Transverse colon (tissue), 4 donors: ENCODE results near the gene RGS4. TPM values are rescaled to one million over a fixed set of nuclear protein-coding genes. Genes with fewer than 3 reads are reported as not detected.

Experiments
- DNase-seq: peaks from one replicate; pipeline ENCODE4 v3.0.0-alpha.2; 2019
- H3K27ac ChIP-seq, 4 donors: fragments of 200-600 bp; sonication (generic); 2 replicates each; pipeline ENCODE4 v1.5.1; 2016 to 2018; ENCODE audit warnings: inconsistent platforms in 4 of 4
- H3K27me3 ChIP-seq: fragments of 200-600 bp; sonication (generic); 2 replicates; pipeline ENCODE4 v1.5.1; 2017; ENCODE audit warnings: inconsistent platforms
- H3K36me3 ChIP-seq, 4 donors: fragments of 200-600 bp; sonication (generic); 2 replicates each; pipeline ENCODE4 v1.5.1; 2017 to 2019; ENCODE audit warnings: inconsistent platforms in 4 of 4
- H3K4me1 ChIP-seq, 4 donors: fragments of 200-600 bp; sonication (generic); 2 replicates each; pipeline ENCODE4 v1.5.1; 2017 to 2020; ENCODE audit warnings: inconsistent platforms in 4 of 4
- H3K4me3 ChIP-seq, 4 donors: fragments of 200-600 bp; sonication (generic); 1 replicate in 1 of 4; 2 replicates in 3 of 4; pipeline versions ENCODE4 v1.5.1 to v1.6.1; 2017 to 2019; ENCODE audit warnings: inconsistent platforms in 4 of 4
- H3K9me3 ChIP-seq, 2 donors: fragments of 200-600 bp; sonication (generic); 2 replicates each; pipeline ENCODE4 v1.5.1; 2017 to 2019; ENCODE audit warnings: inconsistent platforms in 2 of 2
- CTCF ChIP-seq, 5 experiments: fragments of 200-600 bp in 3 of 5; fragments of 450-650 bp in 2 of 5; sonication (generic) in 3 of 5; IDR thresholded peaks; 1 replicate in 2 of 5; 2 replicates in 3 of 5; pipeline ENCODE4 v1.5.1; 2016 to 2017; ENCODE audit warnings: antibody characterized with exemption in 5 of 5, inconsistent platforms in 3 of 5, mild to moderate bottlenecking in 2 of 5, moderate library complexity in 1 of 5
- EP300 ChIP-seq: sonication (generic); formaldehyde crosslinking; IDR thresholded peaks from one replicate; pipeline ENCODE4 v1.6.1; 2017; ENCODE audit warnings: antibody characterized with exemption, low read depth
- POLR2A ChIP-seq: fragments of 450-650 bp; IDR thresholded peaks from one replicate; pipeline ENCODE4 v1.6.1; 2016; ENCODE audit warnings: antibody characterized with exemption, mild to moderate bottlenecking, moderate library complexity
- POLR2AphosphoS5 ChIP-seq, 3 donors: sonication (generic); formaldehyde crosslinking; IDR thresholded peaks; one replicate each; pipeline ENCODE4 v1.6.1; 2016; ENCODE audit warnings: antibody characterized with exemption in 3 of 3
- WGBS, 2 donors: methylation state at CpG; one replicate each; pipeline ENCODE4 v1.1.5; 2018; ENCODE audit warnings: low coverage in 1 of 2; 5-methylcytosine and 5-hydroxymethylcytosine counted together
- in situ Hi-C, 4 donors: fragments of 200-750 bp; cut with MboI; loops; one replicate each; pipeline versions ENCODE4 v1.15.0 to v1.15.1; 2017; ENCODE audit warnings: low sequenced_read_pairs in 3 of 4, low pct_ligation_motif_present in 1 of 4, low pct_unique_long_range_greater_than_20kb in 1 of 4
- intact Hi-C: fragments of 100-400 bp; cut with DNase I; formaldehyde crosslinking; loops from one replicate; pipeline ENCODE4 v1.15.1; 2023; ENCODE audit warnings: low total_unique reads
- total RNA-seq, 4 donors: library from RNA; depleted of rRNA; stranded (reverse); fragments of >200 nt; gene quantifications; one replicate each; pipeline ENCODE4 v1.1.0, GENCODE V29; 2016

The RGS4 gene
- total RNA-seq, 4 donors from 2014 or later = 0.37 to 2.2 (median 1.8) TPM

GRCh38 chr1:163072658-163073057, 3.5 kb downstream of the RGS4 start:
- Histone ChIP-seq H3K27ac (no peak overlapping the region), H3K9me3 (no peaks in the 10 kb centered on the region), H3K36me3 (no peaks in the 10 kb centered on the region), H3K4me1 (no peaks in the 10 kb centered on the region), H3K27me3 (peaks cover 30% of the 10 kb centered on the region), H3K4me3 (no peak overlapping the region)
- TF ChIP-seq EP300 = no peak
- TF ChIP-seq POLR2A = no peak
- TF ChIP-seq CTCF (IDR thresholded peaks at IDR 0.05) = no peak
- TF ChIP-seq POLR2AphosphoS5 (IDR thresholded peaks at IDR 0.05) = no peak
- in situ Hi-C loops (loop anchor here in 2 of 4 donors (25.0 kb wide), 1 partner anchor 240 kb away; the partner anchor contains the start of gene NUF2 (in 2 of the 2)), intact Hi-C loops (no loop called here)
- no peak for DNase-seq
- WGBS, 2 donors = 83 to 88% methylated on average over 1 of the region's 1 CpG

- Histone ChIP-seq H3K27ac (no peak overlapping the region), H3K27me3 (peaks cover 22% of the 10 kb centered on the region), H3K36me3 (no peaks in the 10 kb centered on the region), H3K4me1 (no peaks in the 10 kb centered on the region), H3K4me3 (no peak overlapping the region), H3K9me3 (no peaks in the 10 kb centered on the region)
- TF ChIP-seq POLR2A (no peak), CTCF (IDR thresholded peaks at IDR 0.05) (no peak), POLR2AphosphoS5 (IDR thresholded peaks at IDR 0.05) (no peak), EP300 (no peak)
- intact Hi-C loops = loop anchor here (2.0 kb wide), 1 partner anchor 99 kb away; no protein-coding TSS in a partner anchor
- DNase-seq = no peak
- in situ Hi-C loops = loop anchor here in 2 of 4 donors (25.0 kb wide), 1 partner anchor 238 kb away; the partner anchor contains the start of gene NUF2 (in 2 of the 2)
- WGBS, 2 donors = 93% methylated on average over 1 of the region's 1 CpG; no CpG with 5 or more reads in 1 of the 2 donors
Observed at GRCh38 chr1:163074004-163074403, 4.8 kb downstream of the RGS4 start.

- in situ Hi-C loops (loop anchor here in 2 of 4 donors (25.0 kb wide), 1 partner anchor 238 kb away; the partner anchor contains the start of gene NUF2 (in 2 of the 2)), intact Hi-C loops (loop anchor here (2.0 kb wide), 1 partner anchor 98 kb away; no protein-coding TSS in a partner anchor)
- WGBS, 2 donors = 43 to 48% methylated on average over 2 of the region's 2 CpGs
- peaks cover 14% of the 10 kb centered on the region for H3K27me3 ChIP-seq
- H3K27ac ChIP-seq = no peak overlapping the region
- H3K9me3 ChIP-seq = no peaks in the 10 kb centered on the region
- H3K36me3 ChIP-seq = no peaks in the 10 kb centered on the region
- H3K4me3 ChIP-seq = no peak overlapping the region
- no peaks in the 10 kb centered on the region for H3K4me1 ChIP-seq
- no peak for DNase-seq
- TF ChIP-seq POLR2A = no peak
- TF ChIP-seq CTCF (IDR thresholded peaks at IDR 0.05) = no peak
- TF ChIP-seq POLR2AphosphoS5 (IDR thresholded peaks at IDR 0.05) = no peak
- TF ChIP-seq EP300 = no peak
Observed at GRCh38 chr1:163074716-163075284, 5.6 kb downstream of the RGS4 start.

GRCh38 chr1:163076044-163076443, 6.9 kb downstream of the RGS4 start:
- Histone ChIP-seq H3K4me3 (no peak overlapping the region), H3K9me3 (no peaks in the 10 kb centered on the region), H3K4me1 (no peaks in the 10 kb centered on the region), H3K27ac (no peak overlapping the region), H3K36me3 (no peaks in the 10 kb centered on the region), H3K27me3 (peaks cover 4% of the 10 kb centered on the region)
- TF ChIP-seq POLR2AphosphoS5 (IDR thresholded peaks at IDR 0.05) = no peak
- TF ChIP-seq CTCF (IDR thresholded peaks at IDR 0.05) = no peak
- TF ChIP-seq POLR2A = no peak
- TF ChIP-seq EP300 = no peak
- 67 to 81% methylated on average over 2 to 4 of the region's 4 CpGs for WGBS, 2 donors
- DNase-seq = no peak
- intact Hi-C loops (no loop called here), in situ Hi-C loops (no loop called here)
